ENCODE results near the gene LIG1. TPM values are rescaled to one million over a fixed set of nuclear protein-coding genes. Genes with fewer than 3 reads are reported as not detected.

The LIG1 gene
- total and polyA plus RNA-seq, 2 experiments from 2014 or later = 23.8 to 28.4 TPM

DNA sequence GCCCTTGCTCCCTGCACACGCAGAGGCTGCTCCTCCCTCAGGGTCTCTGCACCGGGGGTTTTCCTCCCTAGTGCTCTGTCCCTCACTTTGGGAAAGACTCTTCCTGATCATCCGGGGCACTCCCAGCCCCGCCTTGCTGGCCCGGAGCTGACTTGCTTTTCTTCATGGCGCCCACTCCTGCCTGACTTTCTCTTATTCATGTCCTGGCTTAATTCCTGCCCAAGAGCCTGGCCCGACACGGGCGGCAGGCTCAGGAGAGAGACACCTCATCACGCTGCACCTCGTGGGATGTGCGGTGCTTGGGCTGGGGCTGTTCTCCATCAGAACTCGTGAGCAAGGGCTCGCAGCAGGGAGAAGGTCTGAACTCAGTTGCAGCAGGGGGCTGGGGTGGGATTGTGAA lies 47.7 kb downstream of the LIG1 start:
- H3K9me3 ChIP-seq (ENCODE audit: low read depth) = no peaks in the 10 kb centered on the region
- no peak overlapping the region for H3K27ac ChIP-seq
- no peak for DNase-seq (ENCODE audit: low spot score)
- peaks cover 5% of the 10 kb centered on the region for H3K4me1 ChIP-seq (ENCODE audit: insufficient read depth)
- TF ChIP-seq EZH2phosphoT487 (IDR thresholded peaks at IDR 0.05; ENCODE audit: low read depth, severe bottlenecking, unreplicated experiment) = no peak
- TF ChIP-seq, protein P1, sequence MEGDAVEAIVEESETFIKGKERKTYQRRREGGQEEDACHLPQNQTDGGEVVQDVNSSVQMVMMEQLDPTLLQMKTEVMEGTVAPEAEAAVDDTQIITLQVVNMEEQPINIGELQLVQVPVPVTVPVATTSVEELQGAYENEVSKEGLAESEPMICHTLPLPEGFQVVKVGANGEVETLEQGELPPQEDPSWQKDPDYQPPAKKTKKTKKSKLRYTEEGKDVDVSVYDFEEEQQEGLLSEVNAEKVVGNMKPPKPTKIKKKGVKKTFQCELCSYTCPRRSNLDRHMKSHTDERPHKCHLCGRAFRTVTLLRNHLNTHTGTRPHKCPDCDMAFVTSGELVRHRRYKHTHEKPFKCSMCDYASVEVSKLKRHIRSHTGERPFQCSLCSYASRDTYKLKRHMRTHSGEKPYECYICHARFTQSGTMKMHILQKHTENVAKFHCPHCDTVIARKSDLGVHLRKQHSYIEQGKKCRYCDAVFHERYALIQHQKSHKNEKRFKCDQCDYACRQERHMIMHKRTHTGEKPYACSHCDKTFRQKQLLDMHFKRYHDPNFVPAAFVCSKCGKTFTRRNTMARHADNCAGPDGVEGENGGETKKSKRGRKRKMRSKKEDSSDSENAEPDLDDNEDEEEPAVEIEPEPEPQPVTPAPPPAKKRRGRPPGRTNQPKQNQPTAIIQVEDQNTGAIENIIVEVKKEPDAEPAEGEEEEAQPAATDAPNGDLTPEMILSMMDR (IDR thresholded peaks at IDR 0.05; ENCODE audit: poor library complexity) = no peak
- no peak for TF ChIP-seq EZH2 (IDR thresholded peaks at IDR 0.05; ENCODE audit: borderline replicate concordance)
- H3K4me2 ChIP-seq = no peak overlapping the region
- H3K79me2 ChIP-seq = no peaks in the 10 kb centered on the region
- no peaks in the 10 kb centered on the region for H3K36me3 ChIP-seq (replicated peaks; ENCODE audit: insufficient read depth, low read depth)
- no peak overlapping the region for H2AFZ ChIP-seq
- H3K9me2 ChIP-seq (replicated peaks; ENCODE audit: insufficient read depth) = no peaks in the 10 kb centered on the region
- no peaks in the 10 kb centered on the region for H4K20me1 ChIP-seq (ENCODE audit: insufficient read depth, poor library complexity, severe bottlenecking)
- no peak overlapping the region for H3K4me3 ChIP-seq
- WGBS (ENCODE audit: low lambda C conversion rate, missing lambda C conversion rate) = 94% methylated on average over 14 of the region's 14 CpGs
- no peaks in the 10 kb centered on the region for H3K27me3 ChIP-seq

GRCh38 chr19:48121909-48122371 lies 48.2 kb downstream of the LIG1 start:
- DNase-seq (ENCODE audit: low spot score) = no peak
- no peaks in the 10 kb centered on the region for H4K20me1 ChIP-seq (ENCODE audit: insufficient read depth, poor library complexity, severe bottlenecking)
- 78% methylated on average over 10 of the region's 10 CpGs for WGBS (ENCODE audit: low lambda C conversion rate, missing lambda C conversion rate)
- H3K27me3 ChIP-seq = no peaks in the 10 kb centered on the region
- no peak overlapping the region for H3K4me2 ChIP-seq
- H3K9me3 ChIP-seq (ENCODE audit: low read depth) = no peaks in the 10 kb centered on the region
- no peak overlapping the region for H2AFZ ChIP-seq
- H3K9me2 ChIP-seq (replicated peaks; ENCODE audit: insufficient read depth) = no peaks in the 10 kb centered on the region
- peaks cover 5% of the 10 kb centered on the region for H3K4me1 ChIP-seq (ENCODE audit: insufficient read depth)
- no peaks in the 10 kb centered on the region for H3K79me2 ChIP-seq
- H3K27ac ChIP-seq = no peak overlapping the region
- TF ChIP-seq, protein P1 (IDR thresholded peaks at IDR 0.05; ENCODE audit: poor library complexity) = no peak
- TF ChIP-seq EZH2phosphoT487 (IDR thresholded peaks at IDR 0.05; ENCODE audit: low read depth, severe bottlenecking, unreplicated experiment) (no peak), EZH2 (IDR thresholded peaks at IDR 0.05; ENCODE audit: borderline replicate concordance) (no peak)
- no peak overlapping the region for H3K4me3 ChIP-seq
- no peaks in the 10 kb centered on the region for H3K36me3 ChIP-seq (replicated peaks; ENCODE audit: insufficient read depth, low read depth)

- Histone ChIP-seq H3K27ac (no peak overlapping the region), H3K36me3 (replicated peaks; ENCODE audit: insufficient read depth, low read depth) (no peaks in the 10 kb centered on the region), H4K20me1 (ENCODE audit: insufficient read depth, poor library complexity, severe bottlenecking) (no peaks in the 10 kb centered on the region), H3K4me1 (ENCODE audit: insufficient read depth) (peaks cover 5% of the 10 kb centered on the region), H3K27me3 (no peaks in the 10 kb centered on the region), H3K9me2 (replicated peaks; ENCODE audit: insufficient read depth) (no peaks in the 10 kb centered on the region), H3K79me2 (no peaks in the 10 kb centered on the region), H2AFZ (no peak overlapping the region), H3K4me3 (no peak overlapping the region), H3K4me2 (no peak overlapping the region), H3K9me3 (ENCODE audit: low read depth) (no peaks in the 10 kb centered on the region)
- no peak for DNase-seq (ENCODE audit: low spot score)
- WGBS (ENCODE audit: low lambda C conversion rate, missing lambda C conversion rate) = 94% methylated on average over 14 of the region's 14 CpGs
- TF ChIP-seq EZH2 (IDR thresholded peaks at IDR 0.05; ENCODE audit: borderline replicate concordance) (no peak), EZH2phosphoT487 (IDR thresholded peaks at IDR 0.05; ENCODE audit: low read depth, severe bottlenecking, unreplicated experiment) (no peak)
- TF ChIP-seq, protein P1 (IDR thresholded peaks at IDR 0.05; ENCODE audit: poor library complexity) = no peak
Measured at GRCh38 chr19:48121066-48121465, 49.1 kb downstream of the LIG1 start.

DNA sequence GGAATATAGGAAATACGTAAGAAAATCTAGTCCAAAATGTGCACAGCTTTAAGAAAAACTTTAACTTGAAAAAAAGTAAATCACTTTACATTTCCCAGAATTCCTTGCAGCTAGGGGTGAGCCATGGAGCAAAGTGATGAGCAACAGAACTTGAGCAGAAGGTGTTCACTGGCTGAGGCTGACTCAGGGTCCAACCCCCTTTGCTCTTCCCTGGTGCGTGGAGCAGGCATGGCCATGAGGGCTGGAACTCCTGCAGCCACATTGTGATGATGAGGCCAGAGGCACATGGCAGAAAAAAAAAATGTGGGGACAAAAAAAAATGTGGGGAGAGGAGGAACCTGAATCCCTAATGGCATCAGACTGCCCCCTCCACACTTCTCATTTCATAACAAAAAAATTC lies 49.6 kb downstream of the LIG1 start:
- Histone ChIP-seq H2AFZ (no peak overlapping the region), H3K9me3 (ENCODE audit: low read depth) (no peaks in the 10 kb centered on the region), H3K4me3 (no peak overlapping the region), H3K27me3 (no peaks in the 10 kb centered on the region), H4K20me1 (ENCODE audit: insufficient read depth, poor library complexity, severe bottlenecking) (no peaks in the 10 kb centered on the region), H3K36me3 (replicated peaks; ENCODE audit: insufficient read depth, low read depth) (no peaks in the 10 kb centered on the region), H3K9me2 (replicated peaks; ENCODE audit: insufficient read depth) (no peaks in the 10 kb centered on the region), H3K4me1 (ENCODE audit: insufficient read depth) (peaks cover 5% of the 10 kb centered on the region), H3K27ac (no peak overlapping the region), H3K4me2 (no peak overlapping the region), H3K79me2 (no peaks in the 10 kb centered on the region)
- no peak for DNase-seq (ENCODE audit: low spot score)
- 100% methylated on average over 2 of the region's 2 CpGs for WGBS (ENCODE audit: low lambda C conversion rate, missing lambda C conversion rate)
- no peak for TF ChIP-seq EZH2 (IDR thresholded peaks at IDR 0.05; ENCODE audit: borderline replicate concordance)
- no peak for TF ChIP-seq EZH2phosphoT487 (IDR thresholded peaks at IDR 0.05; ENCODE audit: low read depth, severe bottlenecking, unreplicated experiment)
- TF ChIP-seq, protein P1 (IDR thresholded peaks at IDR 0.05; ENCODE audit: poor library complexity) = no peak

Data from hepatocyte (in vitro differentiated cells).